ENCODE data around the gene CSNK1D.
A peak's percentile ranks its signal among the peaks of the same experiment; 100 is the strongest.

Gene CSNK1D

DNA sequence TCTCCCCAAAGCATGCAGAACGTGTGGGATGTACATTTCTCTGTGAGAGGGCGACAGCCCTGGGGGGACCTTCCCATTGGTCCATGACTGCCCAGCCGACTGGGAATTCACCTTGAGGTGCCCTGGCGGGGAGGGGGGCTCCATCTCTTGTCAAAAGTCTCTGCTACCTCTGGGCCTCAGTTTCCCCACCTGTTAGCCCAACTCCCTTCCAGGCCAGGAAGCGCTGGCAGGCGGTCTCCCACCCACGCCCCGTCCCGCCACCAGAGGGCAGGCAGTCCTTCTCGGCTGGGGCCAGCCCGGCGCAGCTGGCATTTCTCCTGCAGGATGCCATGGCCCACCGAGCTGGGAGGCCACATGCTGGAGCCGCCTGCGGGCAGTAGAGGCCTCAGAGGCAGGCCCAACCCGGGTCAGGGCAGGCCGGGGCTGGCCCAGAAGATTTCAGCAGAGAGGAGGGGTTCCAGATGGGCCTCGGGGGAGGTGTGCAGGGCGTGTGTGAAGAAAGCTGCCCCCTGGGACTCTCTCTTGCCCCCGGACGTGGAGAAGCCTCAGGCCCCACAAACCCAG lies 27.3 kb upstream of the CSNK1D start:
- peak; percentile 82 for TF ChIP-seq CTCF (IDR thresholded peaks at IDR 0.05; ENCODE audit: low read depth, low read length)
- no peak for DNase-seq (ENCODE audit: extremely low read depth, low read depth)

DNA sequence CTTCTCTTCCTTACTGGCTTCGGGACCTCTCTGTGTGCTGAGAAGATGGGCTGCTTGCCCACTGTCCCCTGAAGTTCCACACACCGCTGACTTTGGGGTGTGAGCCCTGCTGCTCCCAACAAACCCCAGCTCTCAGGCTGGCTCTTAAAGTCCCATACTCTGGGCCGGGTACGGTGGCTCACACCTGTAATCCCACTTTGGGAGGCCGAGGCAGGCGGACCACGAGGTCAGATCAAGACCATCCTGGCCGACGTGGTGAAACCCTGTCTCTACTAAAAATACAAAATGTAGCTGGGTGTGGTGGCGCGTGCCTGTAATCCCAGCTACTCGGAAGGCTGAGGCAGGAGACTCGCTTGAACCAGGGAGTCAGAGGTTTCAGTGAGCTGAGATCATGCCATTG lies 26.7 kb upstream of the CSNK1D start:
- TF ChIP-seq CTCF (IDR thresholded peaks at IDR 0.05; ENCODE audit: low read depth, low read length) = no peak
- no peak for DNase-seq (ENCODE audit: extremely low read depth, low read depth)

- TF ChIP-seq CTCF (IDR thresholded peaks at IDR 0.05; ENCODE audit: low read depth, low read length) = no peak
- DNase-seq (ENCODE audit: extremely low read depth, low read depth) = no peak
Observed at GRCh38 chr17:82299452-82299851, 26.0 kb upstream of the CSNK1D start.

DNA sequence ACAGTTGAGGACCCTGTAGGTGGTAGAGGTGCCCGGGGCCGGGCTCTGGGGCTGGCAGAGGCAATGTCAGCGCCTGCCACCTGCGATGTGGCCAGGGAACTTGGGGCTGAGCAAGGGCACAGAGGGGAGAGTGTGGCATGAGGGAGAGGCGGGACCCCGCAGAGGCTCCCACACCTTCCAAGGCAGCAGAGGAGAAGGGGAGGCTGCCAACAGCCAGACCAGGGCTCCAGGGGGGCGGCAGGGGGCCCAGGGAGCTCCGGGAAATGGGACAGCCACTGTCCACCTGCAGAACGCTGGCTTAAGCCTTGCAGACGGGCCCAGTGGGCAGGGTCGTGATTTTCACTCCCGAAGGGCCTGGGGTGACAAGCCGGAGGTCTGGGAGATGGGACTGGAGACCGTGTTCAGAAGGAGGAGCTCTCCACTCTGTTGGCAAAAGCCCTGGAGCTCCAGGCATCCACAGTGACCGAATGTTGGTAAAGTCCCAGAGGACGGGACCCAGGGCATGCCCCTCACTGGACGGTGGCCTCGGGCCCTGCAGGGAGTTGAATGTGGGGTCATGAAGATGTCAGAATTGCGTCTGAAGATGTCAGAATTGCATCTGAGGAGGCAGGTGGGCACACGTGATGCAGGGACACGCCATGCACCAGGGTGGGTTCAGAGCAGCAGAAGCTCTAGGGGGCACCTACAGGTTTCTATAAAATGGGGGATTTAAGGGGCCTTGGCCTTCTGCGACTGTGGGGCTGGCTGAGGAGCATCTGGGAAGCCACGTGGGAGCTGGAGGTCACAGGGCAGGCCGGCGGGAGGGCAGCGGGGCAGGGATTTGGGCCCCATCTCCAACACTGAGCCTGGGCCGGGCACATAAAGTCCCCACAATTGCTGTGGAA lies 25.3 kb upstream of the CSNK1D start:
- no peak for DNase-seq (ENCODE audit: extremely low read depth, low read depth)
- TF ChIP-seq CTCF (IDR thresholded peaks at IDR 0.05; ENCODE audit: low read depth, low read length) = no peak; the same call in 1 of the 2 replicates

DNA sequence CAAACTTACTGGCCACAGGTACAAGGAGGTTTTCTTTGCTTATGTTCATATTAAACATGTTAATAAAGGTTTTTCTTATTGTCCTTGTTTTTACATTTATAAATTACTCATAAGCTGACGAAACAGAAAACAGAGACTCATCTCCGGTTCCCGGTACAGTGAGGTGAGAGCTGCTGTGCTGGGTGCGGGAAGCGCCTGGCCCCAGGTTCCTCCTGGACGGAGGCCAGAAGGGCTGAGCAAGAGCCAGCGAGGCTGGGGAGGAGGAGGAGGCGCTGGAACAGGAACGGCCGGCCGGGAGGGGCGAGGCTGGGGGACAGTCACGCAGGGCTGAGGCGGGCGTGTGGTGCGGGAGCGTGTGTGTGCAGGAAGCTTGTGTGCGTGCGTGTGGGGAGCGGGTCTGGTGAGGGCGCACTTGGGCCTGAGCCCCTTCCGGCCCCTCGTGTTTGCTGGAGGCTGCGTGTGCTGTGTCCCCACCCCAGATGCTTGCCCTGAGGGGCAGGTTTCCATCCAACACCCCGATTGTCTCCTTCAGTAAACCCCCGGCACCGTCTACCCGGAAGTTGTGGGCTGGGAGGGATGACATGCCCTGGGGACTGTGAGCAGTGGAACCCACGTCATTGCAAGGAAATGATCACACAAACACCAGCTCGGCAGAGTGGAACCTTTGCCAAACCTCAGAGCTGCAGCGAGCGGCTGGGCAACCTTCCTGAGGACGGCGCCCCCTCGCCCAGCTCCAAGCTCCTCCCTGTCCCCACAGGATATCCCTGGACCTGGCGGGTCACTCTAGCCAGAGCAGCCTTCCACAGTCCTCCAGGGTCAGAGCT lies 24.4 kb upstream of the CSNK1D start:
- TF ChIP-seq CTCF (IDR thresholded peaks at IDR 0.05; ENCODE audit: low read depth, low read length) = no peak; the same call in 1 of the 2 replicates
- peak; percentile 79 for DNase-seq (ENCODE audit: extremely low read depth, low read depth)

DNA sequence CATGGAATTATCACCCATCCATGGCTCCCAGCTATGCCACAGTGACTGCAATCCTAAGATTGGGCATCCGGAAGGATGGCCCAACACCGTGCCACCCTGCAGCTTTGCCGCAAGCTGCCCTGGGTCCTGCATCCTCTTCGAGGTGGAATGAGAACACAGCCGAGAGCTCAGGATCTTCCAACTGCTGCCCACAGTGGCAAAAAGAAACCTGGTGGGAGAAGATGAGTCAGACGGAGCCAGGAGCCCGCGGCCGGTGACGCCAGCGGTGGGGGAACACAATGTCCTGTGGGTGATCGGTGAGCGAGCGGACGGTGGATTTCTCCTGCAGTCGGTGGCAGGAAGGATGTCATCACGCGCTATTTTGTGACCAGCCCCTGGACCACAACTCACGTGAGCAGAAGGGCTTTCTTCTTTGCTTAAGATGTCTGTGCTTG lies 23.8 kb upstream of the CSNK1D start:
- no peak for TF ChIP-seq CTCF (IDR thresholded peaks at IDR 0.05; ENCODE audit: low read depth, low read length)
- no peak for DNase-seq (ENCODE audit: extremely low read depth, low read depth)
